ENCODE measurements around the gene USP44. TPM values are rescaled to one million over a fixed set of nuclear protein-coding genes. Genes with fewer than 3 reads are reported as not detected.
A peak's percentile ranks its signal among the peaks of the same experiment; 100 is the strongest.

USP44 gene
- total RNA-seq, 1 experiment from 2014 or later, result 0.17 TPM

DNA sequence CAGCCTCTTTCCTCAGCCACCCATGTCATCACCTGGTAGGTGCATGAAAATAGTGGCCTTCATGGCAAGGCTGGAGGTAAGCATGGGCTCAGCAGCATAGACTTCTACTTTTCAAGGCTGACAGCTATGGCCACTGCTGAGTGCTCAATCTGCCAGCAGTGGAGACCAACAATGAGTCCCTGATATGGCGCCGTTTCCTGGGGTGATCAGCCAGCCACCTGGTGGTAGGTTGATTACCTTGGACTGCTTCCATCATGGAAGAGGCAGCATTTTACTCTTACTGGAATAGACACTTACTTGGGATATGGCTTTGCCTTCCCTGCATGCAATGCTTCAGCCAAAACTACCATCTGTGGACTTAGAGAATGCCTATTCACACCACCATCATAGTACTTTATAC is 39.5 kb upstream of the USP44 start:
- Histone ChIP-seq H4K20me1 (ENCODE audit: insufficient read depth) (no peaks in the 10 kb centered on the region), H3K9ac (ENCODE audit: low read length) (no peak overlapping the region), H2AFZ (ENCODE audit: low read depth, low read length, poor library complexity, severe bottlenecking) (no peak overlapping the region), H3K36me3 (ENCODE audit: control insufficient read depth in 1 of 2, insufficient read depth in 2 of 2, low read length in 2 of 2) (no peaks in the 10 kb centered on the region), H3K79me2 (ENCODE audit: insufficient read depth, low read length) (no peaks in the 10 kb centered on the region), H3K4me1 (ENCODE audit: control insufficient read depth in 1 of 2, insufficient read depth in 2 of 2, low read length in 2 of 2) (no peaks in the 10 kb centered on the region), H3K4me2 (ENCODE audit: low read length) (no peak overlapping the region), H3K27ac (ENCODE audit: low read depth, low read length) (no peak overlapping the region), H3K27me3 (ENCODE audit: insufficient read depth, low read length) (no peaks in the 10 kb centered on the region), H3K4me3 (replicated peaks in 1 of 2; ENCODE audit: low read depth in 1 of 2, low read length in 2 of 2) (no peak overlapping the region), H3K9me3 (ENCODE audit: control insufficient read depth in 1 of 2, insufficient read depth in 1 of 2, low read depth in 1 of 2, low read length in 2 of 2) (no peaks in the 10 kb centered on the region), H3K9me2 (ENCODE audit: insufficient read depth) (no peaks in the 10 kb centered on the region)
- TF ChIP-seq, protein P1, sequence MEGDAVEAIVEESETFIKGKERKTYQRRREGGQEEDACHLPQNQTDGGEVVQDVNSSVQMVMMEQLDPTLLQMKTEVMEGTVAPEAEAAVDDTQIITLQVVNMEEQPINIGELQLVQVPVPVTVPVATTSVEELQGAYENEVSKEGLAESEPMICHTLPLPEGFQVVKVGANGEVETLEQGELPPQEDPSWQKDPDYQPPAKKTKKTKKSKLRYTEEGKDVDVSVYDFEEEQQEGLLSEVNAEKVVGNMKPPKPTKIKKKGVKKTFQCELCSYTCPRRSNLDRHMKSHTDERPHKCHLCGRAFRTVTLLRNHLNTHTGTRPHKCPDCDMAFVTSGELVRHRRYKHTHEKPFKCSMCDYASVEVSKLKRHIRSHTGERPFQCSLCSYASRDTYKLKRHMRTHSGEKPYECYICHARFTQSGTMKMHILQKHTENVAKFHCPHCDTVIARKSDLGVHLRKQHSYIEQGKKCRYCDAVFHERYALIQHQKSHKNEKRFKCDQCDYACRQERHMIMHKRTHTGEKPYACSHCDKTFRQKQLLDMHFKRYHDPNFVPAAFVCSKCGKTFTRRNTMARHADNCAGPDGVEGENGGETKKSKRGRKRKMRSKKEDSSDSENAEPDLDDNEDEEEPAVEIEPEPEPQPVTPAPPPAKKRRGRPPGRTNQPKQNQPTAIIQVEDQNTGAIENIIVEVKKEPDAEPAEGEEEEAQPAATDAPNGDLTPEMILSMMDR (IDR thresholded peaks at IDR 0.05 in 2 of 3, conservative IDR thresholded peaks at IDR 0.05 in 1 of 3; ENCODE audit: borderline replicate concordance in 1 of 3, insufficient read depth in 1 of 3, low read depth in 2 of 3, low read length in 2 of 3), result peak in 1 of 3 experiments; percentile 11; a peak in 1 of 6 replicates
- no peak for TF ChIP-seq EZH2phosphoT487 (IDR thresholded peaks at IDR 0.05; ENCODE audit: borderline replicate concordance)
- intact Hi-C loops (cut with micrococcal nuclease), result no loop called here
- ATAC-seq (no peak; the same call in 1 of the 2 replicates), DNase-seq (ENCODE audit: low read depth, low spot score) (no peak)
- ChIA-PET RAD21 (ENCODE audit: low non-redundant PET in 1 of 2, low total read pairs in 2 of 2, uncharacterized antibody in 2 of 2, unreplicated experiment in 2 of 2) (no interaction called here), CTCF (no interaction called here), POLR2A (no interaction called here)
- no TSS peak for BruUV-seq (replicated peaks)

DNA sequence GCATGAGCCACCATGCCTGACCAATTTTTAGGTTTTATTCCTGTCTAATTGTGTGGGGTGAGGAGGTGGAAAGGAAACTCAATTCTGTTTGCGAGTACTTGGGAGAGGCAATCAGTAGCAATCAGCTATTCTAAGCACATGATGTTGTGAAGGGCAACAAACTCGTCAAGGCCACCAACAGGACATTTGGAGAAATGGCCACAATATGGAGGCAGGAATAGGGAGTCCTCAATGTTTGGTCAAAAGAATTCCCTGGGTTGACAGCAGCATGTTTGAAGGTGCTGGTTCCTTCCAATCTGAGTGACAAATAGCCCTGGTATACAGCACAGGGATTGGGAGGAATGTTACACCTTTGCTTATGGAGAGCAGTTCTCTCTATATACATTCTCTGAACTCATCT is 32.7 kb upstream of the USP44 start:
- no peak overlapping the region for H3K27ac ChIP-seq (ENCODE audit: low read depth, low read length)
- no peak overlapping the region for H3K4me3 ChIP-seq (replicated peaks in 1 of 2; ENCODE audit: low read depth in 1 of 2, low read length in 2 of 2)
- H4K20me1 ChIP-seq (ENCODE audit: insufficient read depth), result no peaks in the 10 kb centered on the region
- H3K4me1 ChIP-seq (ENCODE audit: control insufficient read depth in 1 of 2, insufficient read depth in 2 of 2, low read length in 2 of 2), result no peaks in the 10 kb centered on the region
- POLR2A ChIA-PET, result no interaction called here
- TF ChIP-seq ZNF274 (IDR thresholded peaks at IDR 0.05; ENCODE audit: low read depth, low read length) (no peak), RAD21 (IDR thresholded peaks at IDR 0.05; ENCODE audit: low read depth) (0 out of 2 replicates have a peak, but pooled peaks have one; percentile 2), CEBPB (IDR thresholded peaks at IDR 0.05; ENCODE audit: low read depth) (no peak), YY1 (IDR thresholded peaks at IDR 0.05; ENCODE audit: extremely low read depth, insufficient replicate concordance, low read depth, low read length) (no peak), POLR2A (IDR thresholded peaks at IDR 0.05; ENCODE audit: borderline replicate concordance, extremely low read depth, insufficient read depth, insufficient read length) (no peak), SIN3A (IDR thresholded peaks at IDR 0.05; ENCODE audit: low read depth) (no peak)
- TF ChIP-seq, protein P2, sequence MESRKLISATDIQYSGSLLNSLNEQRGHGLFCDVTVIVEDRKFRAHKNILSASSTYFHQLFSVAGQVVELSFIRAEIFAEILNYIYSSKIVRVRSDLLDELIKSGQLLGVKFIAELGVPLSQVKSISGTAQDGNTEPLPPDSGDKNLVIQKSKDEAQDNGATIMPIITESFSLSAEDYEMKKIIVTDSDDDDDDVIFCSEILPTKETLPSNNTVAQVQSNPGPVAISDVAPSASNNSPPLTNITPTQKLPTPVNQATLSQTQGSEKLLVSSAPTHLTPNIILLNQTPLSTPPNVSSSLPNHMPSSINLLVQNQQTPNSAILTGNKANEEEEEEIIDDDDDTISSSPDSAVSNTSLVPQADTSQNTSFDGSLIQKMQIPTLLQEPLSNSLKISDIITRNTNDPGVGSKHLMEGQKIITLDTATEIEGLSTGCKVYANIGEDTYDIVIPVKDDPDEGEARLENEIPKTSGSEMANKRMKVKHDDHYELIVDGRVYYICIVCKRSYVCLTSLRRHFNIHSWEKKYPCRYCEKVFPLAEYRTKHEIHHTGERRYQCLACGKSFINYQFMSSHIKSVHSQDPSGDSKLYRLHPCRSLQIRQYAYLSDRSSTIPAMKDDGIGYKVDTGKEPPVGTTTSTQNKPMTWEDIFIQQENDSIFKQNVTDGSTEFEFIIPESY (IDR thresholded peaks at IDR 0.05; ENCODE audit: extremely low read depth, insufficient replicate concordance, low read length), result no peak
- TF ChIP-seq, protein P3, sequence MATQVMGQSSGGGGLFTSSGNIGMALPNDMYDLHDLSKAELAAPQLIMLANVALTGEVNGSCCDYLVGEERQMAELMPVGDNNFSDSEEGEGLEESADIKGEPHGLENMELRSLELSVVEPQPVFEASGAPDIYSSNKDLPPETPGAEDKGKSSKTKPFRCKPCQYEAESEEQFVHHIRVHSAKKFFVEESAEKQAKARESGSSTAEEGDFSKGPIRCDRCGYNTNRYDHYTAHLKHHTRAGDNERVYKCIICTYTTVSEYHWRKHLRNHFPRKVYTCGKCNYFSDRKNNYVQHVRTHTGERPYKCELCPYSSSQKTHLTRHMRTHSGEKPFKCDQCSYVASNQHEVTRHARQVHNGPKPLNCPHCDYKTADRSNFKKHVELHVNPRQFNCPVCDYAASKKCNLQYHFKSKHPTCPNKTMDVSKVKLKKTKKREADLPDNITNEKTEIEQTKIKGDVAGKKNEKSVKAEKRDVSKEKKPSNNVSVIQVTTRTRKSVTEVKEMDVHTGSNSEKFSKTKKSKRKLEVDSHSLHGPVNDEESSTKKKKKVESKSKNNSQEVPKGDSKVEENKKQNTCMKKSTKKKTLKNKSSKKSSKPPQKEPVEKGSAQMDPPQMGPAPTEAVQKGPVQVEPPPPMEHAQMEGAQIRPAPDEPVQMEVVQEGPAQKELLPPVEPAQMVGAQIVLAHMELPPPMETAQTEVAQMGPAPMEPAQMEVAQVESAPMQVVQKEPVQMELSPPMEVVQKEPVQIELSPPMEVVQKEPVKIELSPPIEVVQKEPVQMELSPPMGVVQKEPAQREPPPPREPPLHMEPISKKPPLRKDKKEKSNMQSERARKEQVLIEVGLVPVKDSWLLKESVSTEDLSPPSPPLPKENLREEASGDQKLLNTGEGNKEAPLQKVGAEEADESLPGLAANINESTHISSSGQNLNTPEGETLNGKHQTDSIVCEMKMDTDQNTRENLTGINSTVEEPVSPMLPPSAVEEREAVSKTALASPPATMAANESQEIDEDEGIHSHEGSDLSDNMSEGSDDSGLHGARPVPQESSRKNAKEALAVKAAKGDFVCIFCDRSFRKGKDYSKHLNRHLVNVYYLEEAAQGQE (IDR thresholded peaks at IDR 0.05; ENCODE audit: low read depth), result no peak
- H3K27me3 ChIP-seq (ENCODE audit: insufficient read depth, low read length), result no peaks in the 10 kb centered on the region
- CTCF ChIA-PET, result interaction anchor here (0.7 to 5.0 kb wide), 5 partner anchors 9 to 1138 kb away, joined by 4 to 32 read pairs (median 5); no protein-coding TSS in a partner anchor
- peak; percentile 8 for DNase-seq (ENCODE audit: low read depth, low spot score)
- RAD21 ChIA-PET (ENCODE audit: low non-redundant PET in 1 of 2, low total read pairs in 2 of 2, uncharacterized antibody in 2 of 2, unreplicated experiment in 2 of 2), result no interaction called here
- H3K79me2 ChIP-seq (ENCODE audit: insufficient read depth, low read length), result no peaks in the 10 kb centered on the region
- ATAC-seq, result peak; percentile 62
- intact Hi-C loops (cut with micrococcal nuclease), result loop anchor here (5.0 kb wide), 1 partner anchor 933 kb away; no protein-coding TSS in a partner anchor
- H2AFZ ChIP-seq (ENCODE audit: low read depth, low read length, poor library complexity, severe bottlenecking), result no peak overlapping the region
- H3K36me3 ChIP-seq (ENCODE audit: control insufficient read depth in 1 of 2, insufficient read depth in 2 of 2, low read length in 2 of 2), result no peaks in the 10 kb centered on the region
- no peaks in the 10 kb centered on the region; the same call in 1 of the 2 replicates for H3K9me2 ChIP-seq (ENCODE audit: insufficient read depth)
- no peak overlapping the region for H3K4me2 ChIP-seq (ENCODE audit: low read length)
- no peak overlapping the region for H3K9ac ChIP-seq (ENCODE audit: low read length)
- BruUV-seq (replicated peaks), result no TSS peak
- H3K9me3 ChIP-seq (ENCODE audit: control insufficient read depth in 1 of 2, insufficient read depth in 1 of 2, low read depth in 1 of 2, low read length in 2 of 2), result no peaks in the 10 kb centered on the region
